ENCODE measurements around the gene GALNT17.

DNA sequence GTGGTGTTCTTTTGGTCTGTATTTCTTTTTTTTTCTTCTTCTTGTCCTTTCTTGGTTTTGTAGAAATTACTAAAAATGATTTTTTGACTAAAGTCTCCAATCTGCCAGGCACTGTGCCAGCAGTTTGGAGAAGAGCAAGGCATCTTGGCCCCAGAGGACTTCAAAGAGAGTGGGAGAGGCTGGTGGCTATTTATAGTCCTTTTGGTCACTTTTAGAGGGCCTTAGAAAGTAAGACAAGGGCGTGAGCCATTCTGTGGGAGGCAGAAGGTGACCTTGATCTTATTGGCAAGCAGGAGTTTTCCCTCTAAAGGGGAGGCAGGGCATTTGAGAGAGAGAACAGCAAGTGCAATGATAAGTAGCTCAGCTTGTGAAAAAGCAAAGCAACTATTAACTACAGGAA, 211.9 kb downstream of the GALNT17 start:
- TF ChIP-seq, protein P1, sequence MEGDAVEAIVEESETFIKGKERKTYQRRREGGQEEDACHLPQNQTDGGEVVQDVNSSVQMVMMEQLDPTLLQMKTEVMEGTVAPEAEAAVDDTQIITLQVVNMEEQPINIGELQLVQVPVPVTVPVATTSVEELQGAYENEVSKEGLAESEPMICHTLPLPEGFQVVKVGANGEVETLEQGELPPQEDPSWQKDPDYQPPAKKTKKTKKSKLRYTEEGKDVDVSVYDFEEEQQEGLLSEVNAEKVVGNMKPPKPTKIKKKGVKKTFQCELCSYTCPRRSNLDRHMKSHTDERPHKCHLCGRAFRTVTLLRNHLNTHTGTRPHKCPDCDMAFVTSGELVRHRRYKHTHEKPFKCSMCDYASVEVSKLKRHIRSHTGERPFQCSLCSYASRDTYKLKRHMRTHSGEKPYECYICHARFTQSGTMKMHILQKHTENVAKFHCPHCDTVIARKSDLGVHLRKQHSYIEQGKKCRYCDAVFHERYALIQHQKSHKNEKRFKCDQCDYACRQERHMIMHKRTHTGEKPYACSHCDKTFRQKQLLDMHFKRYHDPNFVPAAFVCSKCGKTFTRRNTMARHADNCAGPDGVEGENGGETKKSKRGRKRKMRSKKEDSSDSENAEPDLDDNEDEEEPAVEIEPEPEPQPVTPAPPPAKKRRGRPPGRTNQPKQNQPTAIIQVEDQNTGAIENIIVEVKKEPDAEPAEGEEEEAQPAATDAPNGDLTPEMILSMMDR (conservative IDR thresholded peaks at IDR 0.05; ENCODE audit: low read depth, low read length): no peak
- TF ChIP-seq EZH2 (IDR thresholded peaks at IDR 0.05; ENCODE audit: borderline replicate concordance, low read depth, low read length, poor library complexity, severe bottlenecking): no peak

All from A673 (cell line).